GM19397 (cell line): Measurements from ENCODE around the gene ZNF691.

ENCODE experiments used
- ATAC-seq: cut with Tn5 transposase; IDR thresholded peaks from one replicate; pipeline ENCODE4 v1.9.1; 2021; ENCODE audit warnings: mild to moderate bottlenecking, moderate library complexity; ENCODE audit not compliant: unreplicated experiment

ZNF691 gene

DNA sequence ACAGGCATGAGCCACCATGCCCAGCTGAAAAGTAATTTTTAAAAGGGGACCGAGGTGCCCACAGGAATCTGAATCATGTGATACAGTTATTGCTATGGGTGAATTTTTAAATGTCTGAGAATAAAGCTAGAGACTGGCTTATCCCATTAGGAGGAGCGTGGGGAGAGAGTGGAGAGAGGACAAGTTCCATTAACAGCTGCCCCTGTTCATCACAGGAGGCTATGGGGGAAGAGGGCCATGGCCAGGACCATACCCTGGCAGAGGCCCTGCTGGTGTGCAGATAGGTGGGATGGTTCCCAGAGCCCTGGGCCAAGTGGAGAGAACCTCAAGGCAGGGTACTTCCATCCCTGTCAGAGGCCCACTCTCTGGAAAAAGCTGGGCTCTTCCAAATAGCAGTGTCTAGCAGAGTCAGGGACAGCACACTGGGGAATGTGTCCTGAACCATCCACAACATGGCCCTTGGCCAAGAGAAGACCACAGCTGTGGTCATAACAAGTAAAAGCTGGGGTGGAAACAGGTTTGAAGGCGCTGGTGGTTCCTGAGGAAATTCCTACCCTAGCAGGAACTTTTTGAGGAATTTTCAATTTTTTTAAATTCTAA lies 13.7 kb upstream of the ZNF691 start:
- no peak for ATAC-seq

DNA sequence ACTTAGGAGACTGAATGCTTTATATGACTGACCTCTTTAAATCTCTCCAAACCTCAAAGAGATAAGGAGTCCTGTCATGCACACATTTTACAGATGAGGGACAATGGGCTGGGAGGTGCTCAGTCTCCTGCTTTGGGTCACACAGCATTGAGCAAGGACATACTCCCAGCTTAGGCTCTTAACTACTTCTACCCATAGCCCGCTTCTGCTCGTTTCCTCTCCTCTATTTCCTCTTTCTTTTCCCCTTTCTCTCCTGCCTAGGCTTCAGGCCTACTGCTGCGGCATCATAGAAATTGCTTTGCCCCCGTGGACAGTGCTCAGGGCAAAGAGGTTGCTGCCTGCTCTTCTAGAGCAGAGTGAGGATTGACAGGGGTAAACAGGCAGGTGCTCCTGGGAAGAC lies 12.4 kb upstream of the ZNF691 start:
- ATAC-seq, result no peak

DNA sequence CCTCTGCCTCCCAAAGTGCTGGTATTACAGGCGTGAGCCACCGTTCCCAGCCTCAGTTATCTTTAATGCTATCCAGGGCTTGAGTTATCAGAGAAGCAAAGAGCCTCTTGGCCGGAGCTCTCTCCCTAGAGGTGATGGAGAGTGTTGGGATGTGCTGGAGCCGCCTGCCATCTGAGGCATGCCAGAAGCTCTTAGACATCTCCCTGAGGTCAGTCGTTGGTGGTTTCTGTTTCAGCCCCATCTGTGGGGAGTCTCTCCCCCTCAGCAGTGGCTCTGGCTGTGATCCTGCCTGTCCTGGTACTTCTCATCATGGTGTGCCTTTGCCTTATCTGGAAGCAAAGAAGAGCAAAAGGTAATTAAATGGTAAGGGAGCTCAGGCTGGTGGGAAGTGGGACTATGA lies 11.6 kb upstream of the ZNF691 start:
- ATAC-seq, result no peak

DNA sequence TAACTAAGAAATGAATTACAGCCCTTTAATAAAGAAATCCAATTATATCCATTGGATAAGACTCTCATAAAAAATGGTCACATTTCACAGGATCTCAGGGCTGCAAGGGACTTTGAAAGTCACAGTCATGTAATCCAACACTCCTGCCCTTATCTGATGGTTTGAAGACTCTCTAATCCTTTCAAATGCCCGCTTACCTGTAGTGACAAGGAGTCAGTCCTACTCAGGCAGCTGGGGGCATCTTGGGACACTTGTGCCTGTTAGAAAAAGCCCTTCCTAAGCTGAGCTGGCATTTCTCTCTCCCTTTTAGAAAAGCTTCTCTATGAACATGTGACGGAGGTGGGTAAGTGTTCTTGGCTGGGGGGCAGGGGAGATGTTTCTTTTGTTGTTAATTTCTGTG lies 11.0 kb upstream of the ZNF691 start:
- no peak for ATAC-seq

DNA sequence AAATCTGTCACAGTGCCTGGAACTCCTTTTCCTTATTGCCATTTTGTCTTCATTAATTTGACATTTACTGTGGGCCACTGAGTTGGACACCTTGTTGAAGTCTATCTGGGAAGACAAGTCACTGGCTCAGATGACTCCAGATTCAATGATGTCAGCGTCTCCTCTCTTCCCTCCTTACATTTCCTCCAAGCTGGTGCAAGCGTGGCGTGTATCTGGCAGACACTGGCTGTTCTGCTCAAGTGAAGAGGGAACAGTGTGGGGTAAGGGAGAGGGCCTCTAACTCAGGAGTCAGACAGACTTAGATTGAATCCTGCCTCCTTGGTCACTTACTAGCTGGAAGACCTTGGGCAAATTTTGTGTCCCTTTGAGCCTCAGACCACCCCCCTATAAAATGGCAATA lies 8.7 kb upstream of the ZNF691 start:
- no peak for ATAC-seq

DNA sequence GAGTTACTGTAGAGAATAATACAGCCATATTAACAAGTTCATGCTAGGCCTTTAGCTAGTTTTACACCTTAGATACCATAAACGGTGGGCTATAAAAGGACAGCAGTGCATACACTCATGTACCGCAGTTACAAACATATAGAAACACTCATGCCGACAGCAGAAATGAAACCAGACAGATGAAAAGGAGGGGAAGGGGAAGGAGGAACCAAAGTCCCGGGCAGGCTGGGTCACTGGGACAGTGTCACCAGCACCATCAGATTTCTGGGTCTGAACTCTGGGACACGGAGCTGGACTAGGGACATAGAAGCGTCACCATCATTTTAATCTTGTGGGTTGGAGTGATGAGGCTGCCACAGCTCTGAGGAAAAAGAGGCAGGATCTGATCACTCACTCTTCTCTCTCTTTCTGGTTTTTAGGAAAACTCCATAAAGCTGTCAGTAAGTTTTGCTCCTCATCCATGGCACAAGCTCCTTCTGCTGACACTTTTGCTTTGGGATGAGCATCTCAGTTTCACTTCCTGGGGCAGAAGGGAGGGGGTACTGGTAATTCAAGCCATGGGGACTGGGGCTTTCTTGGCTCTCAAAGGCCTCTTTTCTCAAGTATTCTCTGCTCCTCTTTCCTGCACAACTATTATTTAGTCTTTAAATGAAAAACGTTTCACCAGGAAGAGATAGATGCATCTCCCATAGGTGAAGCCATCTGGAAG lies 7.8 kb upstream of the ZNF691 start:
- no peak for ATAC-seq

DNA sequence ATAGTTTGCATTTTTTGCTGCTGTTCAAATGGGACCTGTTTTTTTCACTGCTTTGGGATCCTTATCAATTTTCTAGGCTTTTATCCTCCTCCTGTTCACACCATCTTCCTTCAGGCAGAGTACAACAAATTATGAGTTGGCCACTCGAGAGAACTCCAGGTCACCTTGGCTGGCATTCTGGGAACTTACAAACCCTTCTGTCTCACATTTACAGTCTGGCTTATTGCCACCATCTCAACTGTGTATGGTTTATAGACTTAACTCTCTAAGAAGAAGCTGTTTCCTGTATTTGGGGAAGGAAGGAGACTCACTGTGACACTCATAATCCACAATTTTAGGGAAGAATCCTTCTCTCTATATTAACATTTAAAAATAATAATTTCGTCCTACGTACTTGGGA lies 5.4 kb upstream of the ZNF691 start:
- no peak for ATAC-seq

DNA sequence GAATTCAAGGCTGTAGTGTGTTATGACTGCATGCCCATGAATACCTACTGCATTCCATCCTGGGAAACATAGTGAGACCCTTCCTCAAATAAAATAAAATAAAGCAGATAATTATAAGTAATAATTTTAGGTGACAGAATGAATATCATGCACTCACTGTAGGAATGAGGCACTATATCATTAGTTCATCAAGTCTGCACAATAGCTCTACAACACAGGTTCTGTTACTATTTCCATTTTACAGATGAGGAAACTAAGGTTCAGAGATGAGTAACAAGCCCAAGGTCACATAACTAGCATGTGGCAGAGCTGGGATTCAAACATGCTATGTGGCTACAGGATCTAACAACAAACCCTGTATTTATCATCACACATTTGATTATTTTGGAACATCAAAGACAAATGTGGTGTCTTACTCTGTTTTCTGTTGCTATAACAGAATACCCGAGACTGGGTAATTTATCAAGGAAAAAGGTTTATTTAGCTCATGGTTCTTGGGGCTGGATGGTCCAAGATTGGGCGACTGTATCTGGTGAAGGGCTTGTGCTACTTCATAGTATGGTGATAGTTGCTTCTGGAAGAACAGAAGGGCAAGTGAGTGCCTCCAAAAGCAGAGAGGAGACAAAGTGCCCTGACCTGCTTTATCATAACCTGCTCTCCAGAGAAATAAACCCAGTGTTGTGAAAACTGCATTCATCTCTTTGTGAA lies 4.8 kb upstream of the ZNF691 start:
- no peak for ATAC-seq

DNA sequence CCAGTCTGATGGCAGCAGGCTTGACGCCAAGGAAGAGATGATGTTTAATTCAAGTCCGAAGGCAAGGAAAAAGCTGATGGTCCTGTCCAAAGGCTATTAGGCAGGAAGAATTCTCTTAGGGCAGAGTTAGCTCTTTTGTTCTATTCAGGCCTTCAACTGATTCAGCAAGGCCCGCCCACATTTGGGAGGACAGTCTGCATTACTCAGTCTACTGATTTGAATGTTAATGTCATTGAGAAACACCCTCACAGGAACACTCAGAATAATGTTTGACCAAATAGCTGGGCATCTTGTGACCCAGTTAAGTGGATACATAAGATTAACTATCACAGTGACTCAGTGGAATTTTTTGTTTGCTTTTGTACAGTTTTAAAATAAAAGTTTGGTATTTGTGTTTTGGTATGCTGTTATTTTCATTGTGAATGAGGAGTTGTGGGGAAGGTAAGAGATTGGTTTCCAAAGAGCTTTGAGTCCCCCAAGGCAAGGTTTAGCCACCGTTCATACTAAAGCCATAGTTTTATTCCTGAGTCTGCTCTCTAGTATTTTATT lies 1.7 kb upstream of the ZNF691 start:
- no peak for ATAC-seq

DNA sequence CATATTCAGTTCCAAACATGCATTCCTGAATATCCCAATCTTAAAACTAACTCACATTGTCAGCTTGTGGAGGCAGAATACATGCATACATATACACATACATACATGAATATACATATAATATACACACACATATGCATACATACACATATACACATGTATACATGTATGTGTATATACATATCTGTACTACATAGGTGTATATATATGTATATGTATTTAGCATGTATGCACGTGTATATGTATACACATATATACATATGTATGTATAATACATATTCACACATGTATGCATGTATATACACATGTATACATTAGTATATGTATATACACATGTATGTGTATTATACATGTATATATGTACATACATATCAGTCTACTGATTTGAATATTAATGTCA lies 1.2 kb upstream of the ZNF691 start:
- ATAC-seq, result no peak

DNA sequence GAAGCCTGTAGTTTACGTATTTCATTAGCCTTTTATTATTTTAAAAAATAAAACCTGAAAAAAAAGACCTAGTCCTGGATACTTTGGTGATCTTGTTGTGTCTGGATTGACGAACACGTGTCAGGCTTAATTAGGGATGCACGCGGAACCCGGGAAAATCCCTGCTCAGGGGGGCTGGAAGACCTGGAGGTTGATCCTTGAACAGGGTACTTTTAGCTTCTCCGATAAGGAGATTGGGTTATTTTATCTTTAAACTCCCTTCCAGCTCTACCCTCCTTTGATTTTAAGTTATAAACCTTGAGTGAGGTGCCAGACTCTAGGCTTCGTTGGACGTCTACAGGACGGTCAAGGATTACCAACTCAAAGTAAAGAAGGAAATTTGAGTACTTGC lies 552 bp upstream of the ZNF691 start:
- peak; percentile 12 for ATAC-seq

DNA sequence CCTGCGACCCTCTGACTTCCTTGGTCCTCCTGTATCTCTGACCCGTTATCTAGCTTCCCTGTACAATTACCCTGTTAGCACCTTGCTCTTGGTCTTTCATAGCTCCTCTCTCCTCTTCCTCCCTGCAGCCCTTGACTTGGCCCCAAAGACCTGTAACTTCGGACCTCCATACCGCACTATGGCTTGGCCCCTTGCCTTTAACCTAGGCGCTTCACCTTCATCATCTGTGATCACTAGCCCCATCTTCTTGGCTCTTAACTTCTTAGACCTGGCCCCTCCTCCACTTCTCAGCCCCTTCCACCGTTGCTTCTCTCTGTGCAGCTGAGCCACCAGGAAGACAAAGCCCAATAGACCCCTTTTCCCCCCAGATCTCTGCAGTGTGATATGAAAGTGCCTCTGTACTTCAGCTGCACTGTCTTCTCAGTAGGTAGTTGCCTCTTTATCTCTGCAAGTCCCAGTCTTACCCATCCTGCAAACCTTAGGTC lies 740 bp downstream of the ZNF691 start:
- ATAC-seq, result no peak

DNA sequence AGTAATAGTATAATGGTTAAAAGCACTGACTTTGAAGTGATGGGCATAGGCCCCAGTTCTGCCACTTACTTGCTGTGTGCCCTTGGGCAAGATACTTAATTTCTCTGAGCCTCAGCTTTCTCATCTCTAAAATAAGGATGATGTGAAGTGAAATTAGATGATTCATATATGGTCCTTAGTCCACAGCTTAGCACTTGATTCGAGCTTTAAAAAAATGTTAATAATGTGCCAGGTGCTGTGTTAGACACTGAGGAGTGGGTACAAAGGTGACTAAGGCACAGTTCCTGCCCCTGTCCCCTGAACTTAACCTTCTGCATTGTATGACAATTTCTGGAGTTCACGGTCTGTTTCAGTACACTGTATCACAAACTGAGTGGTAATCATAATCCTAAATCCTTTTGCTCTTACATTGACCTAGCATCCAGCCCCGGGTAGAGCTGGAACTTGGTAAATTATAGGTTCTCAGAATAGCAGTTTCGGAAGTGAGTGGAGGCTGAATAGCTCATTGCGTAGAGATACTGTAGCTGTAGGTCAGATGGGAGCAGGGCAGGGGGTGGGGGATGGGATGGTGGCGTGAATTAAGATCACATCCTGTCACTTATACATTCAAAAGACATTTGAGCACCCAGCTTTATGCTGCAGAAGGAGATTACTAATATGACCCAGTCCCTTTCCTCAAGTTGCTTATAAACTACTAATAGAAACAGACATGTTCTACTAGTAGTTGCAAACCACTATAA lies 1.5 kb downstream of the ZNF691 start:
- no peak for ATAC-seq

DNA sequence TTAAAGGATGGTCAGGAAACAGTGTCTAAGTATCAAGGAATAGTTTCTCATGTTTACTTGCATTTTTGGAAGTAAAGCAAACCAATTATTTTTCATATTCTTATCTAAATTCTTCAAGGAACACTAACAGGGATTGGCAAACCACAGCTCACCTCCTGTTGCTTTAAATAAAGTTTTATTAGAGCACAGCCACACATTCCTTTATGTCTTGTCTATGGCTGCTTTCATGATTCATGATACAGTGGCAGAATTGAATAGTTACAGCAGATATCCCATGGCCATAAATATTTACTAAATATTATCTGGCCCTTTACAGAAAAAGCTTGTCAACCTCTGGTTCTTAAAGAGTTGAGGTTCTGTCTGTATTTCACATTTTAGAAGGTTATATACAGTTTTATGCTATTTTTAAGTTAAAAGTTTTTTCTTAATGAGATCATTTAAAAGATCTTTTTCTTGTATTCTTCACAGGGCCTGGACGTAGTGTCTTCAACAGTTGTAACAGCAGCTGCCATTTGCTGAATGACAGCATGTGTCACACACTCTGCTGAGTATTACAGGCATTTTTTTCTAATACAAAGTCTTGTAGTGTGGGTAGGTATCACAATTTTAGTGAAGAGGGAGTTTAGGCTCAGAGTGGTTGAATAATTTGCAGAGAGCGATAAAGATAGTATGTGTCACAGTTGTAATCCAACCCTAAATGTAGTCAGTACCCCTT lies 2.6 kb downstream of the ZNF691 start:
- no peak for ATAC-seq

DNA sequence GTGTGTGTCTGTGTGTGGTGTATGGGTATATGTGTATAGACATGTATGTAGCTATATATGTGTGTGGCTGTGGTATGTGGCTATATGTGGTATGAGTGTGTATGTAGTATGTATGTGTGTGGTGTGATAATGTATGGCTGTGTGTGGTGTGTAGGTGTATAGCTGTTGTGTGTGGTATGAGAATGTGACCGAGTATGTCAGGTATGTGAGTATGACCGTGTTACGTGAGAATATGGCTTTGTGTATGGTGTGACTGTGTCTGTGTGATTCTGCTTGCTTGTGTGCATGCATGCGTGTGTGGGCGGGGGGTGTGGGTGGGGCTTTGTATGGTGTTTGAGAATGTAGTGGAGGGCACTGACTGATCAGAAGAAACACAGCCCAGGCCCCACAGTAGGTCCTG lies 3.5 kb downstream of the ZNF691 start:
- no peak for ATAC-seq

DNA sequence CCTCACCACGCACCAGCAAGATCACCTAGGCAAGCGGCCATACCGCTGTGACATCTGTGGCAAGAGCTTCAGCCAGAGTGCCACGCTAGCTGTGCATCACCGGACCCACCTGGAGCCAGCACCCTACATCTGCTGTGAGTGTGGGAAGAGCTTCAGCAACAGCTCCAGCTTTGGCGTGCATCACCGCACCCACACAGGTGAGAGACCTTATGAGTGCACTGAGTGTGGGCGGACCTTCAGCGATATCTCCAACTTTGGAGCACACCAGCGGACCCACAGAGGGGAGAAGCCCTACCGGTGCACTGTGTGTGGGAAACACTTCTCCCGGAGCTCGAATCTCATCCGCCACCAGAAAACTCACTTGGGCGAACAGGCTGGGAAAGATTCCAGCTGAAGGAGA lies 5.0 kb downstream of the ZNF691 start:
- ATAC-seq, result no peak

DNA sequence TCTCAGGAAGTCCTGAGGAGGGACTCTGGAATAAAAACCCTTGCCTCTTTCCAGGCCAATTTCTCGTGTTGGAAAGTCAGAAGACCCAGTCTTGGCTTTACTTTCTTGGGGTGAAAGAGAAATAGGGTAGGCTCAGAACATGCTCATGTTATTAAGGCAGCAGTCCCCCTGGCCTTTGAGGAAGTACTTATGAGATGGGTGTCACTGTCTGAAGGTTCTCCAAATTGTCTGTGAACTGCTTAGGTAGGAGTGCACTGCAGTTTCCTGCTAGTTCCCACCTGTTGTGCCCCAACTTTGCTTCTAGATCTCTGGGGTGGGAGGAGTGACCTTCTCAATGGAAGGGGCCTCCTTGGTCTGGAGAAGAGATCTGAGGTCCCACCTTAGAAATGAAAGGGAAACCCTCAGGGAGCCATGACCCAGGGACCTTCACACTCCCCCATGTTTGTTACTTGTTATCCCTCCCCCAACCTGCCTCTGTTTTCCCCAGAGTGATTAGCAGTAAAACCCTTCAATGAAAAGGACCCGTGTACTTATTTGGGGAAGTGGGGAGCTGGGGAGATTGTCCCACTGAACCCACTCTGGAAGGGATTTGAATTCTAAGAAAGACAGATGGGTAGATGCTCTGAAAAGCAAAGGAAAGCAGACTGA lies 5.7 kb downstream of the ZNF691 start:
- no peak for ATAC-seq

DNA sequence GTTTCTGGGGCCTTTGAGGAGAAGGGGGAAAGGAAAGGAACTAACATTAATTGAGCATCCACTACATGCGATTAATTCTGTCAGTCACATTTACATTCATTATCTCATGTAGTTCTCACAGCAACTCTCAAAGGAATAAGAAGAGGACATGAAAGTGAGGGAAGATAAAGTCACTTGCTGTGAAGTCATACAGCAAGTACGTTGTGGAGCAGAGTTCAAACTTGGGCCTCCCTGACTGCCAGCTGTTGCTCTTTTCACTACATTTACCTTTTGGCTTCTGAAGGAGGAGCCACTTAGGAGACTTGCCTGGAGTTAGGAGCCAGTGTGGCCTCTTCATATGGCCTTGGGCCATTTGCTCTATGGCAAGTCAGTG lies 6.2 kb downstream of the ZNF691 start:
- no peak for ATAC-seq

DNA sequence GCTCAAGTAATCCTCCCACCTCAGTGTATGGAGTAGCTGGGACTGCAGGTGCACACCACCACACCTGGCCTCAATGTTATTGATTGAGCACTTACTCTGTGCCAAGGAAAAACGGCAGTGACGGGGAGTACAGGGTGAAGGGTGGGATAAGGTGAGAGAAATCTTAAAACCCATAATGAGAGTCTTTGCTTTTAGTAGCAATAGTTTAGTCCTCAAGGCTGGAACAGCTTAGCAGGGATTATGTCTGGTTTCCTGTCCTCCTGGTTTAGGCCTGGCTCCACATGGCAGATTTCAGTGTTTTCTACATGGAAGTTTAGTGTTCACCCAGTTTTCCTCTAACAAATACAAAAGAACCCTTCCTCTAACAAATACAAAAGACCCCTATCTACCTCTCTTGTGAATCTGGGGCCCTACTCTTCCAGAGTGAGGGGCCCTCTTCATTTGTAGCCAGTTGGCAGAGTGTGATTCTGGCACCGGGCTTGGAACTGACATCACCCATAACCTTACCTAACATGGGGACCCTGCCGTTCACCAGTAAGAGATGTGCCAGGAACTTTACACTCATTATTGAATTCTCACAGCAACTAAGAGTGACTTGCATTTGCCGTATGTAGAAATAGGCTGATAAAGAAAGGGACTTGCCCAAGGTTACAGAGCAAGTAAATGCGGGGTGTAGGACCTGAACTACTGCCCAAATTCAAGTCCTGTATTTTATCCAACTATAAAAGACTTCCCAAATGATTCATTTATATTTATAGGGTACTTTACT lies 6.9 kb downstream of the ZNF691 start:
- no peak for ATAC-seq
